A204.1 (cell line): ENCODE measurements around the gene DISP1.
"Not testable (repeated sequence)": the region's sequence is repeated elsewhere in the genome, so short reads cannot be mapped to it uniquely, and the experiment has no call there.

ENCODE experiments used
- FAIRE-seq: peaks from 2 replicates; lab custom pipeline; 2012; peaks lifted over from hg19 to GRCh38; lab: Jason Lieb, UNC

Gene DISP1

GRCh38 chr1:222794656-222795474 is 20.0 kb upstream of the DISP1 start:
- no peak for FAIRE-seq

- FAIRE-seq: no peak
These were observed 16.7 kb upstream of the DISP1 start for GRCh38 chr1:222798116-222798515.

- FAIRE-seq: no peak
These were observed 15.9 kb upstream of the DISP1 start for GRCh38 chr1:222798975-222799374.

- no peak for FAIRE-seq
These were observed 13.8 kb upstream of the DISP1 start for GRCh38 chr1:222801067-222801466.

- FAIRE-seq: no peak
These were observed 3.2 kb upstream of the DISP1 start for GRCh38 chr1:222811671-222812070.

GRCh38 chr1:222813866-222814535 is 838 bp upstream of the DISP1 start:
- FAIRE-seq: no peak

GRCh38 chr1:222815440-222815765 is 564 bp downstream of the DISP1 start:
- FAIRE-seq: no peak

GRCh38 chr1:222817529-222817928 is 2.7 kb downstream of the DISP1 start:
- no peak for FAIRE-seq

GRCh38 chr1:222818171-222818570 is 3.3 kb downstream of the DISP1 start:
- FAIRE-seq: no peak

GRCh38 chr1:222820171-222820712 is 5.4 kb downstream of the DISP1 start:
- FAIRE-seq: no peak

GRCh38 chr1:222821239-222821638 is 6.4 kb downstream of the DISP1 start:
- no peak for FAIRE-seq

GRCh38 chr1:222823695-222824094 is 8.9 kb downstream of the DISP1 start:
- FAIRE-seq: no peak

GRCh38 chr1:222824641-222825040 is 9.8 kb downstream of the DISP1 start:
- no peak for FAIRE-seq

- peak; percentile 56 for FAIRE-seq
These were observed 14.1 kb downstream of the DISP1 start for GRCh38 chr1:222828939-222829338.

GRCh38 chr1:222829868-222830267 is 15.0 kb downstream of the DISP1 start:
- FAIRE-seq: no peak

GRCh38 chr1:222833356-222833876 is 18.6 kb downstream of the DISP1 start:
- FAIRE-seq: no peak

GRCh38 chr1:222843469-222844410 is 28.9 kb downstream of the DISP1 start:
- FAIRE-seq: no peak

- no peak for FAIRE-seq
These were observed 29.6 kb downstream of the DISP1 start for GRCh38 chr1:222844411-222844779.

- no peak for FAIRE-seq
These were observed 30.9 kb downstream of the DISP1 start for GRCh38 chr1:222845763-222846162.

GRCh38 chr1:222850550-222850949 is 35.7 kb downstream of the DISP1 start:
- FAIRE-seq: not testable (repeated sequence)

GRCh38 chr1:222852326-222852725 is 37.5 kb downstream of the DISP1 start:
- no peak for FAIRE-seq

GRCh38 chr1:222861062-222861461 is 46.2 kb downstream of the DISP1 start:
- FAIRE-seq: no peak
